ENCODE results near the gene EFCAB11.
"Not testable (repeated sequence)": the region's sequence is repeated elsewhere in the genome, so short reads cannot be mapped to it uniquely, and the experiment has no call there.

DNA sequence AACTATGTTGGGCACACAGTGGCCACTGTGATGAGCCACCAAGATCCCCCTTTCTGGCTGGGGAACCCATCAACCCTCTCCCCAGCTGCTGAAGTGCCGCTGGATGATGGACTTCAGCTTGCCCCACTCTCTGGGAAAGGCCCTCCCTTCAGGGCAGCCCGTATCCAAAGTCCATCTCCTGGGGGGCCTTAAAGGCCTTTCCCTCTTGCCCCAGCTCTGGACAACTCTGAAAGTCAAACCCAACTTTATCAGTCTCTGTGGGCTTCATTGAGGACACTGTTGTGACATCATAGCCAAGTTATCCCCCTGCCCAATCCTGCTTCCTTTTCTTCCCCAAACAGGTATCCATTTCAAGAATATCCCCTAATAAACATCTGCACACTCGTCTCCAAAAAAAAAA lies 61.1 kb downstream of the EFCAB11 start:
- TF ChIP-seq, protein P1, sequence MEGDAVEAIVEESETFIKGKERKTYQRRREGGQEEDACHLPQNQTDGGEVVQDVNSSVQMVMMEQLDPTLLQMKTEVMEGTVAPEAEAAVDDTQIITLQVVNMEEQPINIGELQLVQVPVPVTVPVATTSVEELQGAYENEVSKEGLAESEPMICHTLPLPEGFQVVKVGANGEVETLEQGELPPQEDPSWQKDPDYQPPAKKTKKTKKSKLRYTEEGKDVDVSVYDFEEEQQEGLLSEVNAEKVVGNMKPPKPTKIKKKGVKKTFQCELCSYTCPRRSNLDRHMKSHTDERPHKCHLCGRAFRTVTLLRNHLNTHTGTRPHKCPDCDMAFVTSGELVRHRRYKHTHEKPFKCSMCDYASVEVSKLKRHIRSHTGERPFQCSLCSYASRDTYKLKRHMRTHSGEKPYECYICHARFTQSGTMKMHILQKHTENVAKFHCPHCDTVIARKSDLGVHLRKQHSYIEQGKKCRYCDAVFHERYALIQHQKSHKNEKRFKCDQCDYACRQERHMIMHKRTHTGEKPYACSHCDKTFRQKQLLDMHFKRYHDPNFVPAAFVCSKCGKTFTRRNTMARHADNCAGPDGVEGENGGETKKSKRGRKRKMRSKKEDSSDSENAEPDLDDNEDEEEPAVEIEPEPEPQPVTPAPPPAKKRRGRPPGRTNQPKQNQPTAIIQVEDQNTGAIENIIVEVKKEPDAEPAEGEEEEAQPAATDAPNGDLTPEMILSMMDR (IDR thresholded peaks at IDR 0.05; ENCODE audit: poor library complexity): not testable (repeated sequence)
- not testable (repeated sequence) for TF ChIP-seq EZH2phosphoT487 (IDR thresholded peaks at IDR 0.05; ENCODE audit: low read depth, severe bottlenecking, unreplicated experiment); EZH2 (IDR thresholded peaks at IDR 0.05; ENCODE audit: borderline replicate concordance)

All from hepatocyte (in vitro differentiated cells).